OCI-LY7 (cell line): ENCODE measurements around the gene ATP5F1E. TPM values are rescaled to one million over a fixed set of nuclear protein-coding genes. Genes with fewer than 3 reads are reported as not detected.

Experiments
- BruUV-seq: library from RNA; stranded (reverse); fragments of 400-500 nt; replicated peaks from 2 replicates; lab custom pipeline; 2021; lab: Mats Ljungman, UMichigan
- CTCF ChIA-PET: fragments of 300-600 bp; sonication (Branson Sonifier 250); formaldehyde crosslinking; loops from one replicate; lab custom pipeline; 2022; ENCODE audit warnings: antibody characterized with exemption; ENCODE audit not compliant: unreplicated experiment; lab: Charles Lee
- POLR2A ChIA-PET: fragments of 300-600 bp; sonication (Branson Sonifier 250); formaldehyde crosslinking; loops from one replicate; lab custom pipeline; 2022; ENCODE audit warnings: antibody characterized with exemption; lab: Charles Lee
- DNase-seq: peaks from one replicate; pipeline ENCODE4 v3.0.0-alpha.2; 2015; ENCODE audit warnings: low spot score
- H2AFZ ChIP-seq: fragments of 200-600 bp; sonication (generic), shearing (Covaris generic); 2 replicates; pipeline ENCODE4 v1.6.1; 2014; ENCODE audit warnings: mild to moderate bottlenecking, antibody characterized with exemption, low read length, moderate library complexity
- H3K27ac ChIP-seq: fragments of 200-600 bp; sonication (generic); 2 replicates; pipeline ENCODE4 v1.5.1; 2014; ENCODE audit warnings: mixed run types, low read depth, mild to moderate bottlenecking, moderate library complexity, low read length, inconsistent platforms; ENCODE audit not compliant: poor library complexity, severe bottlenecking
- H3K36me3 ChIP-seq: fragments of 200-600 bp; sonication (generic); 2 replicates; pipeline ENCODE4 v1.6.1; 2014; ENCODE audit warnings: mild to moderate bottlenecking, antibody characterized with exemption, low read length, moderate library complexity, mixed read lengths; ENCODE audit not compliant: insufficient read depth
- H3K4me1 ChIP-seq: fragments of 200-600 bp; sonication (generic); 2 replicates; pipeline ENCODE4 v1.5.1; 2014; ENCODE audit warnings: mild to moderate bottlenecking, low read length; ENCODE audit not compliant: insufficient read depth, poor library complexity, severe bottlenecking
- H3K4me2 ChIP-seq: fragments of 200-600 bp; sonication (generic); 2 replicates; pipeline ENCODE4 v1.6.1; 2014; ENCODE audit warnings: mild to moderate bottlenecking, low read length
- H3K4me3 ChIP-seq: fragments of 200-600 bp; sonication (generic); 2 replicates; pipeline ENCODE4 v1.5.1; 2014; ENCODE audit warnings: mild to moderate bottlenecking, low read depth, low read length; ENCODE audit not compliant: poor library complexity, severe bottlenecking
- H3K79me2 ChIP-seq: fragments of 200-600 bp; sonication (generic); 2 replicates; pipeline ENCODE4 v1.6.1; 2016; ENCODE audit warnings: low read depth, mild to moderate bottlenecking, low read length, moderate library complexity, mixed read lengths; ENCODE audit not compliant: insufficient read depth
- H3K9me2 ChIP-seq: fragments of 200-600 bp; sonication (generic); 2 replicates; pipeline ENCODE4 v1.6.1; 2016; ENCODE audit warnings: mild to moderate bottlenecking, low read length, mixed read lengths; ENCODE audit not compliant: insufficient read depth
- H3K9me3 ChIP-seq: fragments of 200-600 bp; sonication (generic); 2 replicates; pipeline ENCODE4 v1.6.1; 2014; ENCODE audit warnings: mild to moderate bottlenecking, mixed run types, low read length, mixed read lengths
- H4K20me1 ChIP-seq: fragments of 200-600 bp; sonication (generic); 2 replicates; pipeline ENCODE4 v1.6.1; 2014; ENCODE audit warnings: mild to moderate bottlenecking, antibody characterized with exemption, low read length, moderate library complexity, mixed read lengths; ENCODE audit not compliant: insufficient read depth
- EZH2phosphoT487 ChIP-seq: fragments of 200-600 bp; sonication (generic); IDR thresholded peaks from 2 replicates; pipeline ENCODE4 v1.6.1; 2018; ENCODE audit warnings: low read depth, borderline replicate concordance, mild to moderate bottlenecking, mixed run types, antibody characterized with exemption, low read length, moderate library complexity, mixed read lengths
- intact Hi-C: fragments of 100-400 bp; cut with micrococcal nuclease; formaldehyde crosslinking; loops from one replicate; pipeline ENCODE4 v1.10.0; 2022; ENCODE audit not compliant: unreplicated experiment
- total RNA-seq, 2 experiments: library from RNA; depleted of rRNA in 1 of 2; stranded (reverse); fragments of >200 nt in 1 of 2; shearing (Covaris generic) in 1 of 2; gene quantifications; 2 replicates each; pipeline ENCODE4 v1.2.3, GENCODE V29; 2014 to 2022
- TF ChIP-seq, protein P1 (sequence below): fragments of 200-600 bp; sonication (generic); conservative IDR thresholded peaks from 2 replicates; pipeline ENCODE4 v1.5.1; 2014; ENCODE audit warnings: mild to moderate bottlenecking, antibody characterized with exemption, low read length, moderate library complexity, mixed read lengths

The ATP5F1E gene
- total RNA-seq, 2 experiments from 2014 or later, result 42.4 to 67.2 TPM

DNA sequence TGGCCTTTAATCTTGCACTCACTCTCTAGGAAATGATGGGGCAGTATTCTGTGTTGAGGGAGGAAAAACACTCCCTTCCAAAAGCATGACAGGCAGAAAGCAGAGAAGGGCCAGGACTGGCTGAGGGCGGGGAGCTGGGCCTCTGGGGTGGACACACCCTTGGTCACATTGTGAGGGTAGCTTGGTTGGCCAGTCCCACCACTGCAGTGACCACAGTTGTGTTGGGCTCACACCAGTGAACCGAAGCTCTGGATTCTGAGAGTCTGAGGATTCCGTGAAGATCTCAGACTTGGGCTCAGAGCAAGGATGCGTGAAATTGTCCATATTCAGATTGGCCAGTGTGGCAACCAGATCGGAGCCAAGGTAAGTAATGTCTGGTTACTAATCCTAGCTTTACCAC lies 12.9 kb downstream of the ATP5F1E start, which contains the start of gene TUBB1:
TUBB1 (plus strand) TSS at position 213 of the 400 bp plus-strand sequence; CDS start at position 307, 94 bp downstream.
- intact Hi-C loops, result no loop called here
- no TSS peak for BruUV-seq
- Histone ChIP-seq H3K36me3 (peaks cover 21% of the 10 kb centered on the region), H3K9me3 (no peaks in the 10 kb centered on the region), H3K4me1 (peaks cover 17% of the 10 kb centered on the region), H3K4me3 (no peak within 1 kb of the TSS), H3K9me2 (no peaks in the 10 kb centered on the region), H2AFZ (no peak within 1 kb of the TSS), H3K27ac (no peak within 1 kb of the TSS), H3K79me2 (no peaks in the 10 kb centered on the region), H4K20me1 (no peaks in the 10 kb centered on the region), H3K4me2 (no peak within 1 kb of the TSS)
- POLR2A ChIA-PET, result interaction anchor here (1.0 kb wide), 1 partner anchor 13 kb away, joined by 8 read pairs; the partner anchor contains the start of gene ATP5F1E
- TF ChIP-seq, protein P1, sequence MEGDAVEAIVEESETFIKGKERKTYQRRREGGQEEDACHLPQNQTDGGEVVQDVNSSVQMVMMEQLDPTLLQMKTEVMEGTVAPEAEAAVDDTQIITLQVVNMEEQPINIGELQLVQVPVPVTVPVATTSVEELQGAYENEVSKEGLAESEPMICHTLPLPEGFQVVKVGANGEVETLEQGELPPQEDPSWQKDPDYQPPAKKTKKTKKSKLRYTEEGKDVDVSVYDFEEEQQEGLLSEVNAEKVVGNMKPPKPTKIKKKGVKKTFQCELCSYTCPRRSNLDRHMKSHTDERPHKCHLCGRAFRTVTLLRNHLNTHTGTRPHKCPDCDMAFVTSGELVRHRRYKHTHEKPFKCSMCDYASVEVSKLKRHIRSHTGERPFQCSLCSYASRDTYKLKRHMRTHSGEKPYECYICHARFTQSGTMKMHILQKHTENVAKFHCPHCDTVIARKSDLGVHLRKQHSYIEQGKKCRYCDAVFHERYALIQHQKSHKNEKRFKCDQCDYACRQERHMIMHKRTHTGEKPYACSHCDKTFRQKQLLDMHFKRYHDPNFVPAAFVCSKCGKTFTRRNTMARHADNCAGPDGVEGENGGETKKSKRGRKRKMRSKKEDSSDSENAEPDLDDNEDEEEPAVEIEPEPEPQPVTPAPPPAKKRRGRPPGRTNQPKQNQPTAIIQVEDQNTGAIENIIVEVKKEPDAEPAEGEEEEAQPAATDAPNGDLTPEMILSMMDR, result no peak
- TF ChIP-seq EZH2phosphoT487, result no peak
- no peak for DNase-seq
- CTCF ChIA-PET, result interaction anchor here (1.0 kb wide), 1 partner anchor 11 kb away, joined by 3 read pairs; no protein-coding TSS in a partner anchor

DNA sequence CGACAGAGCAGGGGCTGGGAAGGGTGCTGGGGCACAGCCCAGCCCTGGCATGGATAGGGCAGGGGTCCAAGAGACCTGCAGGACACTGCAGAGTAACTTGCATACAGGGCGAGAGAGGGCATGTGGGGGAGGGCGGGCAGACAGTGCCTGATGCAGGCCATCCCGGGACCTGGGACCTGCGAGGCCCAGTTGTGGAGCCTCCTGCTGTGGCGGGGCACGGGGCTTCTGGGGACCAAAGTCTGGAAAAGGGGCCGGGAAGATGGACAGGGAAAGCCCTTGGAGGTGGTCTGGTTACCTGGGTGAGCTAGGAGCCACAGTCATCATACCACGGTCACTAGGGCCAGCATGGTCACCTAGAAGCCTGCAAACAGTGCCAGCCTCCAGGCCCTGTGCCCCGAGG lies 13.3 kb downstream of the ATP5F1E start:
- DNase-seq, result no peak
- H3K4me2 ChIP-seq, result no peak overlapping the region
- no peak overlapping the region for H2AFZ ChIP-seq
- H3K79me2 ChIP-seq, result no peaks in the 10 kb centered on the region
- no peaks in the 10 kb centered on the region for H3K9me3 ChIP-seq
- H4K20me1 ChIP-seq, result no peaks in the 10 kb centered on the region
- no TSS peak for BruUV-seq
- no peaks in the 10 kb centered on the region for H3K9me2 ChIP-seq
- TF ChIP-seq, protein P1, result no peak
- TF ChIP-seq EZH2phosphoT487, result no peak
- CTCF ChIA-PET, result no interaction called here
- no peak overlapping the region for H3K27ac ChIP-seq
- no peak overlapping the region for H3K4me3 ChIP-seq
- POLR2A ChIA-PET, result interaction anchor here (1.0 kb wide), 1 partner anchor 13 kb away, joined by 8 read pairs; the partner anchor contains the start of gene ATP5F1E
- H3K36me3 ChIP-seq, result peaks cover 17% of the 10 kb centered on the region
- H3K4me1 ChIP-seq, result peaks cover 17% of the 10 kb centered on the region
- intact Hi-C loops, result no loop called here

DNA sequence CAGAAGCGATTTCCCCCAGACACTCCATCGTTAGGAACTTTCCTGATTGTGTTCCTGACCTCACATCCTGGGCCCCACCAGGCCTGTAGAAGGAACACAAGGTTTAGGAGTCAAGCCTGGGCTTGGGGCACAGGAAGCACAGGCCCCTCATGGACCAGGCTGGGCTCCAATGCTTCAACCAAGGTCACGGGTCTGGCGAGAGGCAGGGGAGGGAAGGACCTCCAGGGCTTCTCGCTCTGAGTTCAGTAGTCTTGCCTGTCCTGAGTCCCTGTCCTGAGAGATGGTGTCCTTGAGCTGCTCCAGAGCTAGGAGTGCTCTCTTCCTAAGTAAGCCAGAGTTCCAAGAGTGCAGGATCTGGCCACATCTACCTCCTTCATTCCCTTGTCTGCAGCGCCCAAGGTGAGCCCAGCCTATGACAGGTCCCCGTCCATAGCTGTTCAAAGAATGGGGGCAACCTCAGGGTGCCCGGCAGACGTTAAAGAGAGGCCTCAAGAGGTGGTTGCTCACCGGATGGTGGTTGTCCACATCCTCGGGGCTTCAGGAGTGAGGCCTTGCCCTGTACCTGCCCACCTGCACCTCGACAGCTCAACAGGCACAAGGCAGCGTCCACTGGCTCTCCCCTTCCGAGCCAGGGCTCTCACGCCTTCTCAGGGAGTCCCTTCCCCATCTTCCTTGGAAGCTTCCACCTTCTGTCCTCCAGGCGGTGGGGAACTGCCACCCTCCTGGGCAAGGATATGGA lies 14.5 kb downstream of the ATP5F1E start:
- no peak overlapping the region for H2AFZ ChIP-seq
- no peaks in the 10 kb centered on the region for H4K20me1 ChIP-seq
- DNase-seq, result no peak
- POLR2A ChIA-PET, result interaction anchor here (0.7 to 1.9 kb wide), 6 partner anchors 8 to 35 kb away, joined by 3 to 8 read pairs (median 4); no protein-coding TSS in a partner anchor
- H3K4me1 ChIP-seq, result peaks cover 17% of the 10 kb centered on the region
- peaks cover 6% of the 10 kb centered on the region for H3K36me3 ChIP-seq
- no peaks in the 10 kb centered on the region for H3K79me2 ChIP-seq
- no peaks in the 10 kb centered on the region for H3K9me3 ChIP-seq
- no peaks in the 10 kb centered on the region for H3K9me2 ChIP-seq
- no peak overlapping the region for H3K4me3 ChIP-seq
- H3K27ac ChIP-seq, result no peak overlapping the region
- CTCF ChIA-PET, result interaction anchor here (1.4 kb wide), 1 partner anchor 26 kb away, joined by 4 read pairs; no protein-coding TSS in a partner anchor
- no peak overlapping the region for H3K4me2 ChIP-seq
- intact Hi-C loops, result no loop called here
- TF ChIP-seq, protein P1, result no peak
- TF ChIP-seq EZH2phosphoT487, result no peak
- no TSS peak for BruUV-seq
